ENCODE data around the gene LRRC59. TPM values are rescaled to one million over a fixed set of nuclear protein-coding genes. Genes with fewer than 3 reads are reported as not detected.

Gene LRRC59
- total RNA-seq, 1 experiment from 2014 or later: 108 TPM

DNA sequence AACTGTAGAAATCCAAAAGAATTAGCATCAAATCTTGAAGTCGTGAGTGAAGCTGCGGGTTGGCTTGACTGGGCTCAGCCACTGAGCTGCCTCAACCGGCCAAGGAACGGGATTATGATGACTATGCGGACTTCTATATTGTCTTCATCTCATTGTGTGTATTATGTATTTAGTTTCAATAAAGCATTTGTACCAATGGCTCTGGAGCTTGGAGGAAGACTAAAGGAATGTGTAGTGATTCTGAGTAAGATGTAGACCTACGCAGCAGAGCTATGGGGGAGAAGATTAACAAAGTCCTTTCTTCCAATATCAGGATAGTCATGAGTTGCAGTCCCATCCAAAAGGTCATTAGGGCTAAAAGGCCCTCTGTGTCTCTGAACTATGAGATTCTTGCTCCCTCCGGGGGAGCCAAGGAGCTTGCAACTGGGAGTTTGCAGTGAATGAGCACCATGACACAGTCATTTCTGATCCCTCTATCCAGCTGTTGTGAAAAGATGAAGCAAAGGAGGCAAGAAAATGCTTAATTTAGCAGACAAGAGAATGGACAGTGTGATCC, 16.0 kb downstream of the LRRC59 start:
- Mint-ChIP-seq H3K36me3 (peaks cover 63% of the 10 kb centered on the region), H3K27me3 (ENCODE audit: low read depth) (no peaks in the 10 kb centered on the region; the same call in 1 of the 2 replicates), H3K9me3 (no peaks in the 10 kb centered on the region), H3K4me3 (no peak overlapping the region), H3K4me1 (no peaks in the 10 kb centered on the region), H3K27ac (no peak overlapping the region)
- TF ChIP-seq RORB (CRISPR knock-in tag; IDR thresholded peaks at IDR 0.05): no peak
- no peak for TF ChIP-seq FOXP1 (CRISPR knock-in tag; IDR thresholded peaks at IDR 0.05; ENCODE audit: borderline replicate concordance)
- TF ChIP-seq ELF4 (CRISPR knock-in tag; IDR thresholded peaks at IDR 0.05; ENCODE audit: low read depth): no peak
- DNase-seq (ENCODE audit: low spot score) (no peak), ATAC-seq (no peak)
- ChIA-PET CTCF (interaction anchor here (1.0 to 7.2 kb wide), 4 partner anchors 16 to 244 kb away, joined by 4 to 51 read pairs (median 9); partner anchors contain the start of genes ACSF2 and LRRC59), POLR2A (no interaction called here)

DNA sequence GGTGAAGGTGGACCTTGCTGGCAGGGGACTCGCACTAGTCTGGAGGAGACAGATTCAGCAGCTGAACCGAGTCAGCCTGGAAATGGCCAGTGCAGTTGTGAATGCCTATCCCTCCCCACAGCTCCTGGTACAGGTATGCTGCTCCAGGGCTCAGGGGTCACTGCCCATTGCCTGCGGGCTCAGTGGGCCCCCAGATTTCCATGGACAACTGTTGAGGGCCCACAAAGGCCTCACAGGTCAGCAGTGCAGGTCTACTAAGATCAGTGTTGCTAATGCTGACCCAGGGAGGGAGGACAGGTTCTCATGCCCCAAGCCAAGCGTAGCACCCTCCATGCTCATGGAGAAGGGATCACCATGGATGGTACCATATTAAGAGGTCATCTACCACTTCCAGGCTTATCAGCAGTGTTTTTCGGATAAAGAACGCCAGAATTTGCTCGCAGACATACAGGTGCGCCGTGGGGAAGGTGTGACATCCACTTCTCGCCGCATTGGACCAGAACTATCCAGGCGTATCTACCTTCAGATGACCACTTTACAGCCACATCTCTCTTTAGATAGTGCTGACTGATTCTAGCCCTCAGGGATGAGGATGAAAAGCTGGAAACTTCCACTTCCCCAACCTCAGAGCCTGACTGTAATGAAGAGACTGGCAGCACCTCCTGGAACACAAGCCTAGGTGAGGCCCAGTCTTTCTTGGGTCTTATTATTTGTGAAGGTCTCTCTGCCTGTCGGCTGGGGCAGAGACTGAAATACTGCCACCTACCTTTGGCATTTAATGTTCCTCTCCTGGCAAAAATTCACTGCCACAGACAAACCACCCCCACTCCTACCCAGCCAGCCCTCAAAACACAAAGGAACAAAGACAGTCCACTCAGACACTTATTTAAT, 16.7 kb downstream of the LRRC59 start:
- no peak overlapping the region for H3K4me3 Mint-ChIP-seq
- DNase-seq (ENCODE audit: low spot score): no peak
- CTCF ChIA-PET: interaction anchor here (0.5 to 7.2 kb wide), 6 partner anchors 16 to 245 kb away, joined by 3 to 51 read pairs (median 4); partner anchors contain the start of genes ACSF2 and LRRC59
- H3K27me3 Mint-ChIP-seq (ENCODE audit: low read depth): no peaks in the 10 kb centered on the region; the same call in 1 of the 2 replicates
- ATAC-seq: peak; percentile 28; the same call in 1 of the 2 replicates
- TF ChIP-seq, protein P1, sequence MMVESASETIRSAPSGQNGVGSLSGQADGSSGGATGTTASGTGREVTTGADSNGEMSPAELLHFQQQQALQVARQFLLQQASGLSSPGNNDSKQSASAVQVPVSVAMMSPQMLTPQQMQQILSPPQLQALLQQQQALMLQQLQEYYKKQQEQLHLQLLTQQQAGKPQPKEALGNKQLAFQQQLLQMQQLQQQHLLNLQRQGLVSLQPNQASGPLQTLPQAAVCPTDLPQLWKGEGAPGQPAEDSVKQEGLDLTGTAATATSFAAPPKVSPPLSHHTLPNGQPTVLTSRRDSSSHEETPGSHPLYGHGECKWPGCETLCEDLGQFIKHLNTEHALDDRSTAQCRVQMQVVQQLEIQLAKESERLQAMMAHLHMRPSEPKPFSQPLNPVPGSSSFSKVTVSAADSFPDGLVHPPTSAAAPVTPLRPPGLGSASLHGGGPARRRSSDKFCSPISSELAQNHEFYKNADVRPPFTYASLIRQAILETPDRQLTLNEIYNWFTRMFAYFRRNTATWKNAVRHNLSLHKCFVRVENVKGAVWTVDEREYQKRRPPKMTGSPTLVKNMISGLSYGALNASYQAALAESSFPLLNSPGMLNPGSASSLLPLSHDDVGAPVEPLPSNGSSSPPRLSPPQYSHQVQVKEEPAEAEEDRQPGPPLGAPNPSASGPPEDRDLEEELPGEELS (CRISPR knock-in tag; IDR thresholded peaks at IDR 0.05): no peak
- TF ChIP-seq, protein P2, sequence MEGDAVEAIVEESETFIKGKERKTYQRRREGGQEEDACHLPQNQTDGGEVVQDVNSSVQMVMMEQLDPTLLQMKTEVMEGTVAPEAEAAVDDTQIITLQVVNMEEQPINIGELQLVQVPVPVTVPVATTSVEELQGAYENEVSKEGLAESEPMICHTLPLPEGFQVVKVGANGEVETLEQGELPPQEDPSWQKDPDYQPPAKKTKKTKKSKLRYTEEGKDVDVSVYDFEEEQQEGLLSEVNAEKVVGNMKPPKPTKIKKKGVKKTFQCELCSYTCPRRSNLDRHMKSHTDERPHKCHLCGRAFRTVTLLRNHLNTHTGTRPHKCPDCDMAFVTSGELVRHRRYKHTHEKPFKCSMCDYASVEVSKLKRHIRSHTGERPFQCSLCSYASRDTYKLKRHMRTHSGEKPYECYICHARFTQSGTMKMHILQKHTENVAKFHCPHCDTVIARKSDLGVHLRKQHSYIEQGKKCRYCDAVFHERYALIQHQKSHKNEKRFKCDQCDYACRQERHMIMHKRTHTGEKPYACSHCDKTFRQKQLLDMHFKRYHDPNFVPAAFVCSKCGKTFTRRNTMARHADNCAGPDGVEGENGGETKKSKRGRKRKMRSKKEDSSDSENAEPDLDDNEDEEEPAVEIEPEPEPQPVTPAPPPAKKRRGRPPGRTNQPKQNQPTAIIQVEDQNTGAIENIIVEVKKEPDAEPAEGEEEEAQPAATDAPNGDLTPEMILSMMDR (IDR thresholded peaks at IDR 0.05): no peak
- TF ChIP-seq, protein P3, sequence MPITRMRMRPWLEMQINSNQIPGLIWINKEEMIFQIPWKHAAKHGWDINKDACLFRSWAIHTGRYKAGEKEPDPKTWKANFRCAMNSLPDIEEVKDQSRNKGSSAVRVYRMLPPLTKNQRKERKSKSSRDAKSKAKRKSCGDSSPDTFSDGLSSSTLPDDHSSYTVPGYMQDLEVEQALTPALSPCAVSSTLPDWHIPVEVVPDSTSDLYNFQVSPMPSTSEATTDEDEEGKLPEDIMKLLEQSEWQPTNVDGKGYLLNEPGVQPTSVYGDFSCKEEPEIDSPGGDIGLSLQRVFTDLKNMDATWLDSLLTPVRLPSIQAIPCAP (CRISPR knock-in tag; IDR thresholded peaks at IDR 0.05): no peak
- TF ChIP-seq RORB (CRISPR knock-in tag; IDR thresholded peaks at IDR 0.05) (no peak), OVOL2 (CRISPR knock-in tag; IDR thresholded peaks at IDR 0.05; ENCODE audit: borderline replicate concordance) (no peak), SOX15 (CRISPR knock-in tag; IDR thresholded peaks at IDR 0.05) (no peak), ZNF416 (CRISPR knock-in tag; IDR thresholded peaks at IDR 0.05) (no peak)
- TF ChIP-seq, protein P4, sequence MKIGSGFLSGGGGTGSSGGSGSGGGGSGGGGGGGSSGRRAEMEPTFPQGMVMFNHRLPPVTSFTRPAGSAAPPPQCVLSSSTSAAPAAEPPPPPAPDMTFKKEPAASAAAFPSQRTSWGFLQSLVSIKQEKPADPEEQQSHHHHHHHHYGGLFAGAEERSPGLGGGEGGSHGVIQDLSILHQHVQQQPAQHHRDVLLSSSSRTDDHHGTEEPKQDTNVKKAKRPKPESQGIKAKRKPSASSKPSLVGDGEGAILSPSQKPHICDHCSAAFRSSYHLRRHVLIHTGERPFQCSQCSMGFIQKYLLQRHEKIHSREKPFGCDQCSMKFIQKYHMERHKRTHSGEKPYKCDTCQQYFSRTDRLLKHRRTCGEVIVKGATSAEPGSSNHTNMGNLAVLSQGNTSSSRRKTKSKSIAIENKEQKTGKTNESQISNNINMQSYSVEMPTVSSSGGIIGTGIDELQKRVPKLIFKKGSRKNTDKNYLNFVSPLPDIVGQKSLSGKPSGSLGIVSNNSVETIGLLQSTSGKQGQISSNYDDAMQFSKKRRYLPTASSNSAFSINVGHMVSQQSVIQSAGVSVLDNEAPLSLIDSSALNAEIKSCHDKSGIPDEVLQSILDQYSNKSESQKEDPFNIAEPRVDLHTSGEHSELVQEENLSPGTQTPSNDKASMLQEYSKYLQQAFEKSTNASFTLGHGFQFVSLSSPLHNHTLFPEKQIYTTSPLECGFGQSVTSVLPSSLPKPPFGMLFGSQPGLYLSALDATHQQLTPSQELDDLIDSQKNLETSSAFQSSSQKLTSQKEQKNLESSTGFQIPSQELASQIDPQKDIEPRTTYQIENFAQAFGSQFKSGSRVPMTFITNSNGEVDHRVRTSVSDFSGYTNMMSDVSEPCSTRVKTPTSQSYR (CRISPR knock-in tag; IDR thresholded peaks at IDR 0.05): no peak
- H3K27ac Mint-ChIP-seq: no peak overlapping the region
- POLR2A ChIA-PET: interaction anchor here (0.7 kb wide), 1 partner anchor 18 kb away, joined by 3 read pairs; no protein-coding TSS in a partner anchor
- H3K9me3 Mint-ChIP-seq: no peaks in the 10 kb centered on the region
- no peaks in the 10 kb centered on the region for H3K4me1 Mint-ChIP-seq
- H3K36me3 Mint-ChIP-seq: peaks cover 60% of the 10 kb centered on the region
